G401.6 (cell line): ENCODE results near the gene IFIT2.
"Not testable (repeated sequence)": the region's sequence is repeated elsewhere in the genome, so short reads cannot be mapped to it uniquely, and the experiment has no call there.

ENCODE experiments used
- FAIRE-seq: peaks from 2 replicates; lab custom pipeline; 2012; peaks lifted over from hg19 to GRCh38; lab: Jason Lieb, UNC

IFIT2 gene

GRCh38 chr10:89343089-89343767 lies 41.4 kb downstream of the IFIT2 start:
- FAIRE-seq = no peak

- no peak for FAIRE-seq
These were observed 42.3 kb downstream of the IFIT2 start for GRCh38 chr10:89344156-89344555.

GRCh38 chr10:89345367-89346000 lies 43.6 kb downstream of the IFIT2 start:
- no peak for FAIRE-seq

- FAIRE-seq = no peak
These were observed 44.8 kb downstream of the IFIT2 start for GRCh38 chr10:89346405-89347254.

- no peak for FAIRE-seq
These were observed 46.0 kb downstream of the IFIT2 start for GRCh38 chr10:89347701-89348457.

- no peak for FAIRE-seq
These were observed 46.6 kb downstream of the IFIT2 start for GRCh38 chr10:89348481-89348880.

GRCh38 chr10:89348975-89349374 lies 47.1 kb downstream of the IFIT2 start:
- no peak for FAIRE-seq

- not testable (repeated sequence) for FAIRE-seq
These were observed 48.9 kb downstream of the IFIT2 start for GRCh38 chr10:89350631-89351315.

- no peak for FAIRE-seq
These were observed 49.5 kb downstream of the IFIT2 start for GRCh38 chr10:89351412-89351779.

- FAIRE-seq = no peak
These were observed 50.1 kb downstream of the IFIT2 start for GRCh38 chr10:89351780-89352597.

GRCh38 chr10:89352802-89353201 lies 51.0 kb downstream of the IFIT2 start:
- FAIRE-seq = no peak

- no peak for FAIRE-seq
These were observed 53.6 kb downstream of the IFIT2 start for GRCh38 chr10:89355394-89355931.

- FAIRE-seq = no peak
These were observed 55.2 kb downstream of the IFIT2 start for GRCh38 chr10:89357096-89357495.

GRCh38 chr10:89357975-89358374 lies 56.1 kb downstream of the IFIT2 start:
- no peak for FAIRE-seq
